Skeletal muscle satellite cell (primary cell): Measurements from ENCODE around the gene PRSS21.

ENCODE experiments used
- H3K27me3 ChIP-seq: 2 replicates; pipeline ENCODE4 v1.7.0; 2013; ENCODE audit warnings: low read length; ENCODE audit not compliant: control insufficient read depth, insufficient read depth
- H3K36me3 ChIP-seq: 2 replicates; pipeline ENCODE4 v1.7.0; 2013; ENCODE audit warnings: mild to moderate bottlenecking, control low read depth, low read length; ENCODE audit not compliant: insufficient read depth
- H3K4me1 ChIP-seq: 2 replicates; pipeline ENCODE4 v1.7.0; 2013; ENCODE audit warnings: low read length; ENCODE audit not compliant: control insufficient read depth, insufficient read depth
- H3K4me2 ChIP-seq: 2 replicates; pipeline ENCODE4 v1.7.0; 2013; ENCODE audit warnings: mild to moderate bottlenecking, low read length
- H3K4me3 ChIP-seq: 2 replicates; pipeline ENCODE4 v1.7.0; 2013; ENCODE audit warnings: low read length
- H3K9ac ChIP-seq: 2 replicates; pipeline ENCODE4 v1.7.0; 2013; ENCODE audit warnings: mild to moderate bottlenecking, low read depth, low read length, moderate library complexity
- H3K9me3 ChIP-seq: replicated peaks from 2 replicates; pipeline ENCODE4 v1.7.0; 2013; ENCODE audit warnings: mild to moderate bottlenecking, control low read depth, low read length

The PRSS21 gene

GRCh38 chr16:2843526-2843925 lies 26.5 kb downstream of the PRSS21 start:
- H3K9ac ChIP-seq = no peak overlapping the region
- H3K36me3 ChIP-seq = no peaks in the 10 kb centered on the region
- H3K27me3 ChIP-seq = peaks cover 8% of the 10 kb centered on the region
- H3K4me2 ChIP-seq = no peak overlapping the region
- H3K9me3 ChIP-seq = no peaks in the 10 kb centered on the region
- peaks cover 16% of the 10 kb centered on the region for H3K4me1 ChIP-seq
- no peak overlapping the region for H3K4me3 ChIP-seq

GRCh38 chr16:2845116-2845515 lies 28.1 kb downstream of the PRSS21 start:
- H3K4me1 ChIP-seq = peaks cover 11% of the 10 kb centered on the region
- H3K4me3 ChIP-seq = no peak overlapping the region
- H3K9ac ChIP-seq = no peak overlapping the region
- no peak overlapping the region for H3K4me2 ChIP-seq
- no peaks in the 10 kb centered on the region for H3K36me3 ChIP-seq
- no peaks in the 10 kb centered on the region for H3K9me3 ChIP-seq
- H3K27me3 ChIP-seq = peaks cover 21% of the 10 kb centered on the region

- H3K27me3 ChIP-seq = peaks cover 22% of the 10 kb centered on the region
Measured at GRCh38 chr16:2846511-2847310, 29.7 kb downstream of the PRSS21 start.

GRCh38 chr16:2848933-2849725 lies 32.1 kb downstream of the PRSS21 start:
- Histone ChIP-seq H3K4me3 (no peak overlapping the region), H3K4me2 (no peak overlapping the region), H3K4me1 (peaks cover 8% of the 10 kb centered on the region), H3K36me3 (no peaks in the 10 kb centered on the region), H3K9me3 (peaks cover under 1% of the 10 kb centered on the region), H3K9ac (no peak overlapping the region), H3K27me3 (peaks cover 22% of the 10 kb centered on the region)

More at GRCh38 chr16:2846511-2847310, 29.7 kb downstream of the PRSS21 start:
- Histone ChIP-seq H3K36me3 (no peaks in the 10 kb centered on the region), H3K4me2 (no peak overlapping the region), H3K4me3 (no peak overlapping the region), H3K4me1 (peaks cover 11% of the 10 kb centered on the region), H3K9me3 (no peaks in the 10 kb centered on the region), H3K9ac (no peak overlapping the region)

GRCh38 chr16:2852003-2852730 lies 35.1 kb downstream of the PRSS21 start:
- peaks cover under 1% of the 10 kb centered on the region for H3K4me1 ChIP-seq
- peaks cover 15% of the 10 kb centered on the region for H3K27me3 ChIP-seq
- peaks cover 5% of the 10 kb centered on the region for H3K9me3 ChIP-seq
- H3K4me3 ChIP-seq = no peak overlapping the region
- no peak overlapping the region for H3K9ac ChIP-seq
- no peaks in the 10 kb centered on the region for H3K36me3 ChIP-seq
- H3K4me2 ChIP-seq = no peak overlapping the region

- Histone ChIP-seq H3K4me1 (peaks cover 6% of the 10 kb centered on the region), H3K4me3 (no peak overlapping the region), H3K4me2 (no peak overlapping the region), H3K9me3 (peaks cover 5% of the 10 kb centered on the region), H3K9ac (no peak overlapping the region), H3K36me3 (no peaks in the 10 kb centered on the region), H3K27me3 (peaks cover 19% of the 10 kb centered on the region)
Measured at GRCh38 chr16:2852731-2853507, 35.9 kb downstream of the PRSS21 start.

- Histone ChIP-seq H3K9ac (no peak overlapping the region), H3K4me3 (no peak overlapping the region), H3K9me3 (peaks cover 5% of the 10 kb centered on the region)
Measured at GRCh38 chr16:2853531-2854073, 36.6 kb downstream of the PRSS21 start.

GRCh38 chr16:2854700-2855309 lies 37.8 kb downstream of the PRSS21 start:
- Histone ChIP-seq H3K27me3 (peaks cover 19% of the 10 kb centered on the region), H3K36me3 (no peaks in the 10 kb centered on the region), H3K9me3 (peaks cover 5% of the 10 kb centered on the region), H3K9ac (no peak overlapping the region), H3K4me1 (peaks cover 6% of the 10 kb centered on the region), H3K4me3 (no peak overlapping the region), H3K4me2 (no peak overlapping the region)

More at GRCh38 chr16:2853531-2854073, 36.6 kb downstream of the PRSS21 start:
- no peaks in the 10 kb centered on the region for H3K36me3 ChIP-seq
- H3K4me1 ChIP-seq = peaks cover 6% of the 10 kb centered on the region
- peaks cover 25% of the 10 kb centered on the region for H3K27me3 ChIP-seq
- H3K4me2 ChIP-seq = no peak overlapping the region

- Histone ChIP-seq H3K4me3 (no peak overlapping the region), H3K27me3 (peaks cover 15% of the 10 kb centered on the region), H3K9ac (no peak overlapping the region), H3K36me3 (no peaks in the 10 kb centered on the region), H3K9me3 (peaks cover 5% of the 10 kb centered on the region), H3K4me2 (no peak overlapping the region), H3K4me1 (peaks cover 6% of the 10 kb centered on the region)
Measured at GRCh38 chr16:2855536-2855935, 38.5 kb downstream of the PRSS21 start.

GRCh38 chr16:2856061-2856670 lies 39.1 kb downstream of the PRSS21 start:
- Histone ChIP-seq H3K4me2 (no peak overlapping the region), H3K4me3 (no peak overlapping the region), H3K36me3 (no peaks in the 10 kb centered on the region), H3K9ac (no peak overlapping the region), H3K4me1 (peaks cover 6% of the 10 kb centered on the region), H3K9me3 (peaks cover 9% of the 10 kb centered on the region), H3K27me3 (peaks cover 15% of the 10 kb centered on the region)
